ENCODE results near the gene RAP1A.

Gene RAP1A

DNA sequence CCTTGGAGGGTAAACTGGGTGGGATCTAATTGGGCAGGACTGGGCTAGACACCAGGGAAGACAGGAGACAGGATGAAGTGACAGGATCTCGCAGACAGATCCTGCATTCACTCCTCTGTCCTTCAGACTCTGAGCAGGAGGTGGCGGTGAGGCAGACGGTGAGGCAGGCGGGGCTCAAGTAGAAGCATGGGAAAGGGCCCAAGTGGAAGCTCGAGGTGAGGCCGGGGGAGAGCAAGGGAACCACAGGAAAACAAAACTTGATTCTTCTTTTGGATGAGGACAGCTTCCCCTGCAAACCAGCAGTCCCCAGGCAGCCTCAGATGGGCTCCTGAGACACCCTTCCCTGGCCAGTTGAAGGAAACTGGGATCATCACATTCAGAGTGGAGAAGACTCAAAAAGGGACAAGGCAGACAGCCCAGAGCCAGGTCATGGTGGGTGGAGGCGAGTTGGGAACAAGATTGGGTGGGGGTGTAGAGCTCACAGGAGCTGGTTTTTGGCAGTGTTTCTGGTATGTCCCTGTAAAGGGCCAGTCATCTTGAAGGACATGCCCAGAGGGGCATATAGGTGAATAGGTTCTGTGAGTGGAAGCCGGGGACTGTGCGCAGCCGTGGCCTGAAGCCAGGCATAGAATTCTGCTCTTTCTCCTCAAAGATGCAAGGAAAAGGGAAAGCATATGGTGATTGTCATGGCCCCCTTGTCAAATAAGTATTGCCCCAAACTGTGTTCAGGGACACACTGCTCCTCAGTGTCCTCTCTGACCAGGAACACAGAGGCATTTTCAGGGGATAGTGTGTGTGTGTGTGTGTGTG is 101.6 kb downstream of the RAP1A start:
- no peak for DNase-seq

DNA sequence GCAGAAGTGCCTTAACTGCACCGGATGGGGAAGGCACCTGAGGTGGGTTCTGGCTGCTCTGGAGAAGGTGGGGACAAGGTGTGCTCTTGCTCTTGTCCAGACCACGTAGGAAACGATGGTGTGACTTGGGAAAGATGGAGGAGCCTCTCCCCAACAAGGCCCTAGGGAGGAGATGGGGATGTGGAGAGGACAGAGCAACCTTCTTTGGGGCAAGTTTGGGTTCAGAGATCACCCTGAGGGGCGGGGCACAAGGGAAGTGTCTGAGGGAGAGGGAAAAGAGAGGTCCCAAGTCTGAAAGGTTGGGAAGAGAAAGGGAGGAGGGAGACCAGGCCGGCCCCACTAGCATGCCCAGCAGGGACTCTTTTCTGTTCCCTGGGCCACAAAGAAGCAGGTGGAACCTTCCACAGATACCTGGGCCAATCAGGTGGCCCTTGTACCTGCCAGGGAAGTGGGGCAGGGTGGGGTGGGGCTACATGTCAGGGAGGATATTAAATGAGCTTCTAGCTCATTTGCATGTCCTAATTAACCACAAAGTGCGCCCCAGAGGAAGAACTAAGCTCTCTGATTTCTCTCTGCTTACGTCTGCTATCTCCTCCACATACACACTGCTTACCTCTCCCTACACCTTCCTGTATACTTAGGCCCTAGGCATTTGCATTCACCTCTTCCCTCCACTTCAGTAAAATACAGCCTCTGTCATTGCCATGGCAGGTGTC is 103.7 kb downstream of the RAP1A start:
- no peak for DNase-seq

DNA sequence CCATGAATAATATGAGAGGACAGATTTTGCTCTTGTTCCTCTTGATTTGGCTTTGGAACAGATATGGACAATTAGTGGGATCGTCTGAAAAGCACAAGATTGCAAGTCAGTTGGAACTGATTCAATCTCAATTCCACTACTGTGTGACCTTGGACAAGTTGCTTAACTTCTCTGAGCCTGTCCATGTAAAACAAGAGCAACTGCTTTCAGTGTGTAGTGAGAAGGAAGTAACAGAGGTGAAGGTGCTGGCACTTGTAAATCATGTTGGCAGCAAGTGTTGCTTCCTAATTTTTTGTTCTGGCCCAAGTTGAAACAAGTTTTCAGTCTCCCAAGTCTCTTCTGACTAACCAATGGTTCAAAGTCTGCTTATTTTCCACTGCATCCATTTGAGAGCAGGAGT is 104.3 kb downstream of the RAP1A start:
- no peak for DNase-seq

DNA sequence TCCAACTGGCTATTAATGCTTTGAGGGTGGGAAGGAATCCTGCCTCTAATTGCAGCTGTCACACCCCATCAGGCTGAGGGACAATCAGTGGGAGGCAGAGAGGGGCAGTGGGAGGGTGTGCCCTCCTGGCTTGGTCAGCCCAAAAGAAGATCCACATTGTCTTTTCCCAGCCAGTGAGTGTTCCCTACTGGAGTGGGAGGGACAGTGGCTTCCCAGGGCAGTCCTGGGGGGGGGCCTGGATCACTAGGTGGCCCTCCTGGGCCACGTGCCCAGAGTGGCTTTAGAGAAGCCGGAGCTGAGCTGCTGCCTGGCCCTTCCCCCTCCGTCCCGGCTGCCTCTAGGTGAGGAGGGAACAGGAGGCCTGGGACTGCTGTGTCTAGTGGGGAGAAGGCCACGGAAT is 105.6 kb downstream of the RAP1A start:
- no peak for DNase-seq

GRCh38 chr1:111727056-111727455 is 107.5 kb downstream of the RAP1A start:
- no peak for DNase-seq

GRCh38 chr1:111729271-111729921 is 109.8 kb downstream of the RAP1A start:
- peak; percentile 46 for DNase-seq

DNA sequence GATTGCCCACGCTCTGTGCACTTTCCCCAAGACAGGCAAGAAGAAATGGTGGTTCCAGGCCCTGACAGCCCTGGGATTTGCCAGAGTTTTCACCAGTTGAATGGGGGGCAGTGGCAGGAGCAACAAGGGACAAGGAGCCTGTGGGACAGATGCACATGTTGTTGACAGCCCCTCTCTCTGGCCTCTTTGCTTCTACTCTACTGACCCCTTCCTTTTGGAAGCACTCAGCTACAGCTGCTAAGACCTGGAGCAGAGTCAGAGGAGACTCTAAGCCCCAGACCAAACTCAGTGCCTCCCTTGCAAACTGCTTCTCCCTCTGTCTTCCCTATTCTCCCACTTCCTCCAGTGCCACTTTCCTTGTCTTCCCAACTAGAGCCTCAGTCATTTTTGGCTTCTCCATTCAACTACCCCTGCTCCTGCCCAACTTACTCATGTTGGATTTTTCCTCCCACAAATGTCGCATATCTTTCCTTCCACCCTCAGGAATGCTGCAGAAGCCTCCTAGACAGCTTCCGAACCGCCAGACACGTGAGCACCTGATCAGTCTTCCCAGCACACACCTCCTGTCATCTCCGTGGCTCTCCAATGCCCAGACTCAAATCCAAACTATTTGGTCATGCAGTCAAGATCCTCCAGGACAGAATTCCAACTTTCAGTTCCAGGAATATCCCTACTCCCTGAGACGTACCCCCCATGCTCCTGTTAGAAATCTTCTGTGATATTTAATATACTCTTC is 110.5 kb downstream of the RAP1A start:
- peak; percentile 4 for DNase-seq

DNA sequence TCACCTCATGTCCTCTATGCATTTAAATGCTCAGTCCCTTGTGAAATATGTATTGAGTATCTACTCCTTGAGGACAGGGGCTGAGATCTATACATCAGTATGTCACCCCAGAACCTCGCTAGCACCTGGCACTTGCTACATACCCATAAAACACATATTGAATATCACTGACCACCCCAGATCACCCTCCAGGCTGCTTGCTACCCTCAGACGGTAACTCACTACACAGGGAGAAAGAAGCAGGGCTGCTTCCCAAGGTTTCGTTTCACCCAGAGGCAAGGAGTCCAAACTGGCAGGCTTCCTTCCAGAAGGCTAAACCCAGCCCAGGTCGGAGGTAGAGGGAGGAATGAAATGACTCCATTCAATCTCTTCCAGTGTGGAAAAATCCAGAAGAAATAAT is 111.1 kb downstream of the RAP1A start:
- DNase-seq, result peak; percentile 16

- peak; percentile 39 for DNase-seq
Observed at GRCh38 chr1:111731956-111732355, 112.4 kb downstream of the RAP1A start.

DNA sequence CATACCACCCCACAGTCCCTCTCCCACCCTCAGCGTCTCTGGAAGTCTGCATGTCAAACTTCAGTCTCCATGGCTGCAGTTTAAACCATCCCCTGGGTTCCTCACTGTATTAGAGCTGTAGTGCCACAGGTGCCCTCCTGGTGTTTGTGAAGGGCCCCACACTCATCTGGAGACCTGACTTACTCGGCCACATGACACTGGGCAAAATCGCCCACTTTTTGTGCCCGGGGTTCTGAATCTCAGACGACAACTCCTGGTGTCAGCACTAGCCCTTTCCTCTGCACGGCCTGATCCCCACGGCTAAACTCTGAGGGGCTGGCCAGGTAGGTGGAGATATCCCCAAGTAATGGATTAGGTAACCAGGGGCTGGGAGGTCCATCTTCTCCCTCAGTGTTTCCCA is 113.1 kb downstream of the RAP1A start:
- peak; percentile 42 for DNase-seq

- peak; percentile 56 for DNase-seq
Observed at GRCh38 chr1:111733183-111733991, 113.8 kb downstream of the RAP1A start.

- no peak for DNase-seq
Observed at GRCh38 chr1:111733992-111734341, 114.4 kb downstream of the RAP1A start.

- peak; percentile 14 for DNase-seq
Observed at GRCh38 chr1:111734426-111734825, 114.8 kb downstream of the RAP1A start.

GRCh38 chr1:111734856-111735255 is 115.3 kb downstream of the RAP1A start:
- no peak for DNase-seq

GRCh38 chr1:111735321-111735720 is 115.7 kb downstream of the RAP1A start:
- no peak for DNase-seq

DNA sequence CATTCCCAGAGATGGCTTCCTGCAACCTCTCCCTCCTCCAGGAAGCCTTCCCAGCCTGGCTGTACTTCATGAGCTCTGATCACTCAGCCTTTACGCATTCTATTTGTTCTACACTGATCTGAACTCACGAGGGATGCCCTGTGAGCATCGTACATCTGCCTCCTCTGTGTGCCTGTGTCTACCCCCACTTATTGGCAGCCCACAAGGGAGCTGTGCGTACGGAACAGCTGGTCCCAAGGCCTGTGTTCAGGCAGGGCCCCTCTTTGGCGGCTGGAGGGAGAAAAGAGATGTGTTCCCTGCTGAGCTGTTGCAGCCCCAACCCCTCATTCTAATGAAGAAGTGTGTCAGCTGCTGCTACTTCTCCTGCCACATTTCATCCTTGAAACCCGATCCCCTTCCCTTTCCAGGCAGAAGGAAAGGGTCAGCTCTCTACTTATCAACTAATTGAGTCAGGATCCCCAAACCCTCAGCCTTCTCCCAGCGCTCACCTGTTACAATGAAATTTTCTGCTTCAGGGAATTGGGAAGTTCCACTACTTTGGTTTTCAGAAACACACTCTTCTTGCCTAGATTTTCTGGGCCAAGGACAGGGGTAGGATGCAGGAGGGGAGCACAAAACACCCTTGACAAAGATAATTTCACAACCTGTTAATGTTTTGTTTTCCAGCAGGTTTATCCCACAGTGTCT is 116.4 kb downstream of the RAP1A start:
- peak; percentile 31 for DNase-seq

DNA sequence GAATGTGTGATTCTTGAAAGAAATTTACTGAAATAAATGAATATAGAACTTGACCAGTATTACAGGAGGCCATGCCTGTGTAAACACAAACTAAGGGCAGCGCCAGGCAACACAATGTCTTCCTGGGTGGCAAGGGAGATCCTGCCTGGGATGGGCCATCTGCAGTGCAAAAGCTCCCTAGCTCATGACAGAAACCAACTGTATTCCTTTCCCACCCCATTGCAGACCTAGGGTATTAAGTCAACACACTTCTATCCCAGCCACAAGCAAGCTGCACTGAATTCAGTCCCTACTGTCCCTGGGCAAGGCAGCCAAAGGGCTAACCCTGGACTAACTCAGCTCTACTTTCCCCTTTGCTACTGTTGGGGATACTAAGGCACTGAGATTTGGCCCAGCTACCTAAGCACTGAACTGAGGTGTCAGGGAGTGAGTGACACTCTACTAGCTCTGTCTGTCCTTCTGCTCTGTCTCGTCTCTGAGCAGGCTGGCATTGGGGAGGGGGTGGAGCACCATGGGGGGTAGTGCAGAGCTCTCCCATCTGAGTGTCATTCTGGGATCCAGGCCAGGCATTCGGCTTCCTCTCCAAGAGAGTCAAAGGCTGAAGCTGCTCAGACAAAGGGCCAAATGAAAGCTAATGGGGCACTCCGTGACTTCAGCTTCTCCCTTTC is 117.1 kb downstream of the RAP1A start:
- peak; percentile 39 for DNase-seq

- peak; percentile 25 for DNase-seq
Observed at GRCh38 chr1:111737216-111738132, 117.9 kb downstream of the RAP1A start.

DNA sequence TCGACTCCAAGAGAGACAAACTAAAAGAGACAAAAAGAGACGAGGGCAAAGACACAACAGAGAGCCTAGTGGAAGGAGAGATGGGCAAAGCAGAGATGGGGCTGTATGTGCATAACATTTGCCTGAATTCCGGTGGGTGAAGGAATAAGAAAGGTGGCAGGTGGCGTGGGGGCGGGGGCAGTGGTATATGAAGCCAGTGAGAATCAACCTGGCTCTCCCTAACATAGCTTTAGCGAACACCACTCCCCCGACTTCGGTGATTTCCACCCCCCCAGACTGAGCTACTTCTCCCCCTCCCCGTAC is 118.5 kb downstream of the RAP1A start:
- no peak for DNase-seq
